GM06990 (cell line): ENCODE data around the gene IGHMBP2.
"Not testable (repeated sequence)": the region's sequence is repeated elsewhere in the genome, so short reads cannot be mapped to it uniquely, and the experiment has no call there.

Experiments
- DNase-seq: peaks from one replicate; pipeline ENCODE4 v3.0.0-alpha.2; 2011; ENCODE audit not compliant: insufficient read length; ENCODE audit errors: extremely low read depth
- H3K27me3 ChIP-seq: replicated peaks from 2 replicates; pipeline ENCODE4 v1.6.0; 2011; ENCODE audit warnings: low read length; ENCODE audit not compliant: control insufficient read depth, insufficient read depth
- H3K36me3 ChIP-seq: 2 replicates; pipeline ENCODE4 v1.5.1; 2011; ENCODE audit warnings: low read length; ENCODE audit not compliant: control insufficient read depth, insufficient read depth
- H3K4me3 ChIP-seq: replicated peaks from 2 replicates; pipeline ENCODE4 v1.5.1; 2011; ENCODE audit warnings: low read depth, mild to moderate bottlenecking, control low read depth, low read length
- CTCF ChIP-seq: IDR thresholded peaks from 2 replicates; pipeline ENCODE4 v1.5.1; 2011; ENCODE audit warnings: low read length, control low read depth, mild to moderate bottlenecking, inconsistent platforms; ENCODE audit not compliant: insufficient read depth, poor library complexity, severe bottlenecking

Gene IGHMBP2

GRCh38 chr11:68970921-68971636 is 67.4 kb downstream of the IGHMBP2 start:
- Histone ChIP-seq H3K36me3 (no peaks in the 10 kb centered on the region), H3K4me3 (no peak overlapping the region), H3K27me3 (no peaks in the 10 kb centered on the region)
- no peak for DNase-seq
- TF ChIP-seq CTCF = no peak

GRCh38 chr11:68973219-68973618 is 69.5 kb downstream of the IGHMBP2 start:
- no peaks in the 10 kb centered on the region for H3K36me3 ChIP-seq
- no peak for DNase-seq

GRCh38 chr11:68973706-68974105 is 70.0 kb downstream of the IGHMBP2 start:
- H3K36me3 ChIP-seq, DNase-seq, H3K4me3 ChIP-seq, H3K27me3 ChIP-seq: not testable (repeated sequence)

More at GRCh38 chr11:68973219-68973618, 69.5 kb downstream of the IGHMBP2 start:
- Histone ChIP-seq H3K27me3 (no peaks in the 10 kb centered on the region), H3K4me3 (no peak overlapping the region)
- no peak for TF ChIP-seq CTCF

- Histone ChIP-seq H3K36me3 (no peaks in the 10 kb centered on the region), H3K27me3 (no peaks in the 10 kb centered on the region; the same call in 1 of the 2 replicates), H3K4me3 (no peak overlapping the region)
- no peak for TF ChIP-seq CTCF
- no peak for DNase-seq
Observed at GRCh38 chr11:68974421-68975194, 70.9 kb downstream of the IGHMBP2 start.

GRCh38 chr11:68976095-68976494 is 72.4 kb downstream of the IGHMBP2 start:
- Histone ChIP-seq H3K27me3 (no peaks in the 10 kb centered on the region; the same call in 1 of the 2 replicates), H3K36me3 (no peaks in the 10 kb centered on the region), H3K4me3 (no peak overlapping the region)
- no peak for TF ChIP-seq CTCF
- no peak for DNase-seq

GRCh38 chr11:68976563-68976962 is 72.9 kb downstream of the IGHMBP2 start:
- no peaks in the 10 kb centered on the region for H3K36me3 ChIP-seq
- no peak overlapping the region for H3K4me3 ChIP-seq
- no peak for DNase-seq
- TF ChIP-seq CTCF = no peak
- no peaks in the 10 kb centered on the region; the same call in 1 of the 2 replicates for H3K27me3 ChIP-seq
